Muscle layer of colon (tissue), 2 donors: ENCODE data around the gene AEBP2.
A peak's percentile ranks its signal among the peaks of the same experiment; 100 is the strongest.

ENCODE experiments used
- H3K27ac ChIP-seq: one replicate; pipeline ENCODE4 v1.7.0; 2013; ENCODE audit warnings: low read depth, mild to moderate bottlenecking, low read length, moderate library complexity
- H3K27me3 ChIP-seq, 2 donors: one replicate each; pipeline ENCODE4 v1.7.0; 2013; ENCODE audit warnings: low read length in 2 of 2, mild to moderate bottlenecking in 2 of 2; ENCODE audit not compliant: insufficient read depth in 2 of 2, control insufficient read depth in 1 of 2
- H3K36me3 ChIP-seq: one replicate; pipeline ENCODE4 v1.7.0; 2013; ENCODE audit warnings: mild to moderate bottlenecking, low read length; ENCODE audit not compliant: insufficient read depth
- H3K4me1 ChIP-seq: one replicate; pipeline ENCODE4 v1.7.0; 2013; ENCODE audit warnings: mild to moderate bottlenecking, low read length; ENCODE audit not compliant: insufficient read depth
- H3K4me3 ChIP-seq, 2 donors: one replicate each; pipeline ENCODE4 v1.7.0; 2013; ENCODE audit warnings: low read length in 2 of 2, low read depth in 1 of 2, mild to moderate bottlenecking in 1 of 2, moderate library complexity in 1 of 2
- H3K9ac ChIP-seq: one replicate; pipeline ENCODE4 v1.7.0; 2013; ENCODE audit warnings: low read length
- H3K9me3 ChIP-seq: one replicate; pipeline ENCODE4 v1.7.0; 2013; ENCODE audit warnings: mild to moderate bottlenecking, low read length
- donor health status: abdominal sarcoma.
- donor health status: Adenocarcinoma of cecum.

Gene AEBP2

DNA sequence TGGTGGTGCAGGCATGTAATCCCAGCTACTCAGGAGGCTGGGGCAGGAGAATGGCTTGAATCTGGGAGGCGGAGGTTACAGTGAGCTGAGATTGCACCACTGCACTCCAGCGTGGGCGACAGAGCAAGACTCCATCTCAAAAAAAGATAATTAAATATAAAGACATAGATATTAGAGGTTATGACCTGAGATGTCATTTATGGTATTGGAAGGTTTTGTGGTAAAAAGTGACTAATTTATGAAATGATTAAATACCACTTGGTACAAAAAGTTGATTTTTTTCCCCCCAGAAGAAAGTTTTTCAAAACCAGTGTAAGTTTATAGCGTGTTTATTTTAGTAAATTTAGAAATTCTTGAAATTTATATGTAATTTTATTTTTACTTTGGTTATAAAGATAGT, 4.3 kb downstream of the AEBP2 start:
- H3K27me3 ChIP-seq: no peaks in the 10 kb centered on the region
- no peaks in the 10 kb centered on the region for H3K36me3 ChIP-seq
- H3K4me3 ChIP-seq: no peak overlapping the region
- H3K9ac ChIP-seq: no peak overlapping the region
- H3K27ac ChIP-seq: no peak overlapping the region
- H3K9me3 ChIP-seq: no peaks in the 10 kb centered on the region
- H3K4me1 ChIP-seq: peaks cover 23% of the 10 kb centered on the region

DNA sequence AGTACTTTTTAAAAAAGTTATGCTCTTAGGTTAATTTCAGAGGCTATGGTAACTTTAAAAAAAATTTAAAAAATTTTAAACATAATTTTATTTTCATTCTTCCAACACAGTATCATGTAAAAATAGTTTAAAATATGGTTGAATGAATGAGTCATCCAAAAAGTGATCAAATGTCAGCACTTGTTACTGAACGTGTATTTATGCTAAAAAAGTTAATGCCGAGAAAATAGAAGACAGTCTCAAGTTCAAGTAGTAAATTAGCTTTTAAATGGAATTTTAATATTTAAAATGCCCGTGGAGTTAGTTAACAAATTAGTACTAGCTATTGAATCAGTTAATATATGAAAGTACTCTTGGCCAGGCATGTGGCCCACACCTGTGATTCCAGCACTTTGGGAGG, 4.8 kb downstream of the AEBP2 start:
- H3K9me3 ChIP-seq: no peaks in the 10 kb centered on the region
- H3K36me3 ChIP-seq: no peaks in the 10 kb centered on the region
- H3K9ac ChIP-seq: no peak overlapping the region
- H3K4me3 ChIP-seq: no peak overlapping the region
- no peak overlapping the region for H3K27ac ChIP-seq
- no peaks in the 10 kb centered on the region for H3K27me3 ChIP-seq
- peaks cover 24% of the 10 kb centered on the region for H3K4me1 ChIP-seq

GRCh38 chr12:19447386-19447785, 8.1 kb downstream of the AEBP2 start:
- H3K9me3 ChIP-seq: no peaks in the 10 kb centered on the region
- H3K4me3 ChIP-seq: no peak overlapping the region
- no peaks in the 10 kb centered on the region for H3K27me3 ChIP-seq
- no peaks in the 10 kb centered on the region for H3K36me3 ChIP-seq
- H3K27ac ChIP-seq: no peak overlapping the region
- H3K9ac ChIP-seq: no peak overlapping the region
- H3K4me1 ChIP-seq: peaks cover 25% of the 10 kb centered on the region

DNA sequence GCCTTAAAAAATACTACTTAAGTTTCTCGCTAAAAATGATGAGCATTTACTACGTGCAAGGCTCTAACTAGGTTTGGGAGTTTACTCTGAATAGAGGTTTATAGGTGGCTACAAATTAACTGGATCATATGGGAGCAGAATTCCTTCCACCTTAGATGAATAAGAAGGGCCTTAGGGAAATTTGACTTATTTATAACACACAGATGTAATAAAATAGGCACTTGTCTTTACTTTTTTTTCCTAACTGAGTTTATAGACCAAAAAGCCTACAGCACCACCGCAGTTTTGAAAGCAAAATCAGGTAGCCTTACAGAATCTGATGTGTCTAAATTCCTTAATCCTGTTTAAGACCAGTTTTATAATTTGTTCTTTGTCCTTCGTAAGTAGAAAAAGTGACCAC, 10.5 kb downstream of the AEBP2 start:
- Histone ChIP-seq H3K9me3 (no peaks in the 10 kb centered on the region), H3K4me1 (peaks cover 18% of the 10 kb centered on the region), H3K4me3 (peak overlapping the region in 1 of 2 donors; percentile 17), H3K27ac (no peak overlapping the region), H3K27me3 (no peaks in the 10 kb centered on the region), H3K36me3 (no peaks in the 10 kb centered on the region), H3K9ac (no peak overlapping the region)

DNA sequence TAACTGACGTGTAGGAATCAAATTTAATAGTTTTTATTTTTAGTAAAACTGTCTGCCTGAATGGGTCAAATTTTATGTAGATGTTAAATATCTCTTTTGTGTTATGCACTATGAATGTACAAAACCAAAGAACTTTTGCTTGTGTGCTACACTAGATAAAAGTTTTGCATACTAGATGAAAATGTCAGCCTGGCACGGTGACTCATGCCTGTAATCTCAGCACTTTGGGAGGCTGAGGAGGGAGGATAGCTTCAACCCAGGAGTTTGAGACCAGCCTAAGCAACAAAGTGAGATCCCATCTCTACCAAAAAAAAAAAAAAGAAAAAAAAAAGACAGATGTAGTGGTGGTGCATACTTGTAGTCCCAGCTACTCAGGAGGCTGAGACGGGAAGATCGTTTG, 11.1 kb downstream of the AEBP2 start:
- H3K9ac ChIP-seq: no peak overlapping the region
- H3K36me3 ChIP-seq: no peaks in the 10 kb centered on the region
- no peak overlapping the region for H3K27ac ChIP-seq
- no peaks in the 10 kb centered on the region for H3K9me3 ChIP-seq
- H3K27me3 ChIP-seq: no peaks in the 10 kb centered on the region
- H3K4me1 ChIP-seq: peaks cover 17% of the 10 kb centered on the region
- no peak overlapping the region for H3K4me3 ChIP-seq

- no peak overlapping the region for H3K4me3 ChIP-seq
- H3K9ac ChIP-seq: no peak overlapping the region
- no peaks in the 10 kb centered on the region for H3K27me3 ChIP-seq
- H3K9me3 ChIP-seq: no peaks in the 10 kb centered on the region
- H3K4me1 ChIP-seq: peaks cover 21% of the 10 kb centered on the region
- peaks cover 2% of the 10 kb centered on the region for H3K36me3 ChIP-seq
- no peak overlapping the region for H3K27ac ChIP-seq
Observed at GRCh38 chr12:19451196-19451595, 11.9 kb downstream of the AEBP2 start.

DNA sequence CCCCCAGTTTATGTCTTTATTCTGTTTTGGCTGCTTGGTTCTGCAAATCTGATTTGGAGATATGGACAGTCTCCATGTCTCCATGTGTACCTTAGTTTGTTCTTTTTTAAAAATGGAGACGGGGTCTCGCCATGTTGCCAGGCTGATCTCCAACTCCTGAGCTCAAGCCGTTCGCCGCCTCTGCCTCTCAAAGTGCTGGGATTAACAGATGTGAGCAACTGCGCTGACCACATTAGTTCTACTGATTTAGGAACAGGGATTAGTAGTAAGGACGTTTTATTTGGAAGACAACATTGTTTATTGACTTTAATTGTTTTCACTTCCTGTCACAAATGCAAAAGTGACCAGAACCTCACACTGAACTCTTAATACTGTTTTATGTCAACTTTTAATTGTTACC, 14.7 kb downstream of the AEBP2 start:
- H3K27ac ChIP-seq: no peak overlapping the region
- H3K4me1 ChIP-seq: peaks cover 24% of the 10 kb centered on the region
- H3K36me3 ChIP-seq: peaks cover 11% of the 10 kb centered on the region
- H3K9me3 ChIP-seq: no peaks in the 10 kb centered on the region
- H3K4me3 ChIP-seq: no peak overlapping the region
- no peaks in the 10 kb centered on the region for H3K27me3 ChIP-seq
- H3K9ac ChIP-seq: no peak overlapping the region

GRCh38 chr12:19454837-19455236, 15.5 kb downstream of the AEBP2 start:
- no peak overlapping the region for H3K9ac ChIP-seq
- H3K9me3 ChIP-seq: no peaks in the 10 kb centered on the region
- peaks cover 17% of the 10 kb centered on the region for H3K4me1 ChIP-seq
- H3K27me3 ChIP-seq: no peaks in the 10 kb centered on the region
- no peak overlapping the region for H3K4me3 ChIP-seq
- H3K27ac ChIP-seq: no peak overlapping the region
- H3K36me3 ChIP-seq: peaks cover 11% of the 10 kb centered on the region

- Histone ChIP-seq H3K4me3 (no peak overlapping the region), H3K9me3 (no peaks in the 10 kb centered on the region), H3K4me1 (peaks cover 14% of the 10 kb centered on the region), H3K36me3 (peaks cover 11% of the 10 kb centered on the region), H3K27ac (no peak overlapping the region), H3K9ac (no peak overlapping the region), H3K27me3 (no peaks in the 10 kb centered on the region)
Observed at GRCh38 chr12:19456176-19456575, 16.9 kb downstream of the AEBP2 start.

DNA sequence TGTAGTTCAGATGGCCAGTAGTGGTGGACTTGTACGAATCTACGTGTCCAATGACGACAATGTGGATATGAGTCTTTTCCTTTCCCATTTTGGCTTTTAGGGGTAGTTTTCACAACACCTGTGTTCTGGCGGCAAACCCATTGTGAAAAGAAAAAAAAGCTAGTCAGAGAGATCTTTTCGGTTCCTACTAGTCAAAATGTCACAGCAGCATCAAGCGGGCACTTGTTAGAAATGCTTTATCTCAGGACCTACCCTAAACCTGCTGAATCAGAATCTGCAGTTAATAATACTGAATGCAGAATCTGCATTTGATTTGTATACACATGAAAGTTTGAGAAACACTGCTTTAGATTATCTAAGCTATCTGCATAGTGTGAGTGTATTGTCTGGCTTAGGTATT, 18.3 kb downstream of the AEBP2 start:
- Histone ChIP-seq H3K4me3 (no peak overlapping the region), H3K4me1 (peaks cover 17% of the 10 kb centered on the region), H3K9ac (no peak overlapping the region), H3K27ac (no peak overlapping the region), H3K27me3 (no peaks in the 10 kb centered on the region), H3K9me3 (no peaks in the 10 kb centered on the region), H3K36me3 (peaks cover 11% of the 10 kb centered on the region)

- H3K4me3 ChIP-seq: no peak overlapping the region
- H3K9me3 ChIP-seq: no peaks in the 10 kb centered on the region
- H3K36me3 ChIP-seq: peaks cover 16% of the 10 kb centered on the region
- no peaks in the 10 kb centered on the region for H3K27me3 ChIP-seq
- H3K4me1 ChIP-seq: peaks cover 18% of the 10 kb centered on the region
- H3K27ac ChIP-seq: no peak overlapping the region
- no peak overlapping the region for H3K9ac ChIP-seq
Observed at GRCh38 chr12:19458733-19459132, 19.4 kb downstream of the AEBP2 start.

DNA sequence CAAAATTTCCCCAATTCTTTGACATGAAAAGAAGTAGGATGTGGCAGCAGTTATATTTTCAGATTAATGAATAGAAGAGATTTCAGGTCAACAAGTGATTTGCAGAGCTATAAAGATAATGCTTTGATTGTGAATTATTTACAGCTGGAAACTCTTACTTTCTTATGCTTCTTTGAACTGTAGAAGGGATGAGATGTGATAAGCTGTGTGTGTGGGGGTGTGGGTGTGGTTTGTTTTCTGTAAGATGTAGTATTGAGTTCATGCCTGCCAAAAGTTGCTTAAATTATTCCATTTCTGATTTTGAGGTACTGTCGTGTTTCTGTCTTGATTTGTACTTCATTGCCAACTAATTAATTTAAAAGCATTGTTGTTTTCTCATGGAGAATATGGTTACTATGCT, 22.7 kb downstream of the AEBP2 start:
- Histone ChIP-seq H3K36me3 (peaks cover 6% of the 10 kb centered on the region), H3K27me3 (no peaks in the 10 kb centered on the region), H3K4me3 (no peak overlapping the region), H3K9ac (no peak overlapping the region), H3K9me3 (no peaks in the 10 kb centered on the region), H3K27ac (no peak overlapping the region), H3K4me1 (peaks cover 9% of the 10 kb centered on the region)
